IMR-90 (cell line): ENCODE data around the gene LRRFIP1. TPM values are rescaled to one million over a fixed set of nuclear protein-coding genes. Genes with fewer than 3 reads are reported as not detected.

Experiments used
- ATAC-seq: fragments of 200-7000 bp; cut with Tn5 transposase; 2 replicates; pipeline ENCODE4 v1.9.1; 2020; ENCODE audit warnings: low read depth, mild to moderate bottlenecking, moderate library complexity
- BruUV-seq: library from RNA; stranded (reverse); fragments of 400-500 nt; replicated peaks from 2 replicates; lab custom pipeline; 2021; lab: Mats Ljungman, UMichigan
- CTCF ChIA-PET: fragments of 300-600 bp; formaldehyde crosslinking; extraction: SDS; loops from one replicate; lab custom pipeline; 2021; ENCODE audit warnings: antibody characterized with exemption; lab: Yijun Ruan, JAX
- POLR2A ChIA-PET: fragments of 300-600 bp; sonication (Branson Sonifier 250); formaldehyde crosslinking; loops from one replicate; lab custom pipeline; 2022; ENCODE audit warnings: antibody characterized with exemption; ENCODE audit not compliant: unreplicated experiment; lab: Charles Lee
- DNase-seq: peaks from one replicate; pipeline ENCODE4 v3.0.0; 2013
- H2AFZ ChIP-seq: replicated peaks from 2 replicates; pipeline ENCODE3; 2013; ENCODE audit warnings: low read length, mild to moderate bottlenecking; ENCODE audit not compliant: poor library complexity
- H2AK5ac ChIP-seq: 2 replicates; pipeline ENCODE4 v1.6.1; 2013; ENCODE audit warnings: low read depth, low read length, inconsistent platforms
- H2AK9ac ChIP-seq: replicated peaks from 2 replicates; pipeline ENCODE3; 2013; ENCODE audit warnings: mild to moderate bottlenecking, low read depth, low read length, moderate library complexity; ENCODE audit not compliant: poor library complexity
- H2BK120ac ChIP-seq: 2 replicates; pipeline ENCODE4 v1.6.1; 2013; ENCODE audit warnings: low read depth, low read length, inconsistent platforms
- H2BK15ac ChIP-seq: 3 replicates; pipeline ENCODE4 v1.6.1; 2013; ENCODE audit warnings: low read depth, low read length, inconsistent platforms
- H2BK20ac ChIP-seq: 2 replicates; pipeline ENCODE4 v1.6.1; 2013; ENCODE audit warnings: low read depth, mild to moderate bottlenecking, inconsistent platforms, low read length, moderate library complexity
- H2BK5ac ChIP-seq: 2 replicates; pipeline ENCODE4 v1.6.1; 2013; ENCODE audit warnings: mild to moderate bottlenecking, low read depth, low read length, inconsistent platforms; ENCODE audit not compliant: poor library complexity, severe bottlenecking
- H3K14ac ChIP-seq: replicated peaks from 2 replicates; pipeline ENCODE4 v1.6.1; 2013; ENCODE audit warnings: low read depth, low read length, inconsistent platforms
- H3K18ac ChIP-seq: 2 replicates; pipeline ENCODE4 v1.6.1; 2013; ENCODE audit warnings: low read depth, low read length, control low read depth
- H3K23ac ChIP-seq: 2 replicates; pipeline ENCODE4 v1.6.1; 2013; ENCODE audit warnings: low read depth, low read length, inconsistent platforms
- H3K27ac ChIP-seq: 2 replicates; pipeline ENCODE4 v1.5.1; 2013; ENCODE audit warnings: mild to moderate bottlenecking, control low read depth, low read length; ENCODE audit not compliant: insufficient read depth
- H3K27me3 ChIP-seq: 2 replicates; pipeline ENCODE4 v1.6.1; 2013; ENCODE audit warnings: low read length; ENCODE audit not compliant: control insufficient read depth, insufficient read depth
- H3K36me3 ChIP-seq: 2 replicates; pipeline ENCODE4 v1.6.1; 2013; ENCODE audit warnings: low read length, mixed read lengths; ENCODE audit not compliant: control insufficient read depth, insufficient read depth
- H3K4ac ChIP-seq: 2 replicates; pipeline ENCODE4 v1.6.1; 2013; ENCODE audit warnings: low read depth, low read length, inconsistent platforms
- H3K4me1 ChIP-seq: 2 replicates; pipeline ENCODE4 v1.6.1; 2013; ENCODE audit warnings: low read length, mixed read lengths; ENCODE audit not compliant: control insufficient read depth, insufficient read depth
- H3K4me2 ChIP-seq: 2 replicates; pipeline ENCODE4 v1.6.1; 2013; ENCODE audit warnings: low read depth, mild to moderate bottlenecking, control low read depth, low read length, moderate library complexity
- H3K4me3 ChIP-seq: 2 replicates; pipeline ENCODE4 v1.5.1; 2013; ENCODE audit warnings: low read depth, mild to moderate bottlenecking, control low read depth, low read length, moderate library complexity; ENCODE audit not compliant: insufficient read depth
- H3K56ac ChIP-seq: 2 replicates; pipeline ENCODE4 v1.6.1; 2013; ENCODE audit warnings: low read length, inconsistent platforms; ENCODE audit not compliant: insufficient read depth; ENCODE audit errors: extremely low read depth
- H3K79me1 ChIP-seq, 2 experiments: 2 replicates each; pipeline ENCODE4 v1.6.1; 2013; ENCODE audit warnings: low read length in 2 of 2, inconsistent platforms in 1 of 2, low read depth in 1 of 2
- H3K9ac ChIP-seq: 2 replicates; pipeline ENCODE4 v1.6.1; 2013; ENCODE audit warnings: low read depth, low read length, control low read depth
- H3K9me1 ChIP-seq: 2 replicates; pipeline ENCODE4 v1.6.1; 2013; ENCODE audit warnings: low read length, inconsistent platforms; ENCODE audit not compliant: insufficient read depth
- H3K9me3 ChIP-seq: 2 replicates; pipeline ENCODE4 v1.6.1; 2013; ENCODE audit warnings: low read length; ENCODE audit not compliant: control insufficient read depth, insufficient read depth
- H4K20me1 ChIP-seq: 2 replicates; pipeline ENCODE4 v1.6.1; 2013; ENCODE audit warnings: low read length, inconsistent platforms; ENCODE audit not compliant: insufficient read depth
- H4K5ac ChIP-seq: 2 replicates; pipeline ENCODE4 v1.6.1; 2013; ENCODE audit warnings: mild to moderate bottlenecking, low read depth, low read length, control low read depth
- H4K8ac ChIP-seq, 2 experiments: 2 replicates each; pipeline ENCODE4 v1.6.1; 2013; ENCODE audit warnings: low read depth in 2 of 2, low read length in 2 of 2, control low read depth in 1 of 2, inconsistent platforms in 1 of 2
- H4K91ac ChIP-seq: 2 replicates; pipeline ENCODE4 v1.6.1; 2013; ENCODE audit warnings: low read depth, low read length, inconsistent platforms; ENCODE audit not compliant: insufficient read depth
- BHLHE40 ChIP-seq: fragments of 150-350 bp; IDR thresholded peaks from 2 replicates; pipeline ENCODE4 v1.6.1; 2016; ENCODE audit warnings: mild to moderate bottlenecking, low read depth, low read length
- CHD1 ChIP-seq: IDR thresholded peaks from 2 replicates; pipeline ENCODE4 v1.6.1; 2012; ENCODE audit warnings: low read depth, low read length, improper control_type of control experiment
- CTCF ChIP-seq: conservative IDR thresholded peaks from 2 replicates; pipeline ENCODE4 v1.5.1; 2012; ENCODE audit warnings: mild to moderate bottlenecking, low read depth, low read length, improper control_type of control experiment
- MXI1 ChIP-seq: IDR thresholded peaks from 2 replicates; pipeline ENCODE4 v1.6.1; 2012; ENCODE audit warnings: low read depth, mild to moderate bottlenecking, low read length, moderate library complexity, borderline replicate concordance
- RFX5 ChIP-seq: IDR thresholded peaks from 2 replicates; pipeline ENCODE4 v1.8.0; 2012; ENCODE audit warnings: low read depth, mild to moderate bottlenecking, low read length, moderate library complexity
- WGBS, 2 experiments: methylation state at CpG; one replicate each; pipeline versions ENCODE4 v1.1.5 to v1.1.7; 2013; ENCODE audit warnings: missing lambda C conversion rate in 2 of 2; ENCODE audit not compliant: insufficient read length in 1 of 2; ENCODE audit errors: extremely low coverage in 2 of 2; 5-methylcytosine and 5-hydroxymethylcytosine counted together
- dilution Hi-C: fragments of 300-500 bp; cut with HindIII; formaldehyde crosslinking; loops from one replicate; pipeline ENCODE4 v1.14.3; 2018; ENCODE audit warnings: low sequenced_read_pairs; ENCODE audit not compliant: unreplicated experiment
- in situ Hi-C: fragments of 300-500 bp; cut with MboI; formaldehyde crosslinking; loops from 3 replicates; pipeline ENCODE4 v1.14.3; 2019; ENCODE audit warnings: low sequenced_read_pairs, inconsistent platforms, mixed read lengths
- intact Hi-C: fragments of 100-400 bp; cut with micrococcal nuclease; formaldehyde crosslinking; loops from 2 replicates; pipeline ENCODE4 v1.10.0; 2022
- polyA plus RNA-seq, 3 experiments: library from polyadenylated mRNA; depleted of rRNA; stranded (reverse); fragments of >200 nt; gene quantifications; 2 replicates each; pipeline ENCODE4 v1.2.3, GENCODE V29; 2012; ENCODE audit warnings: low replicate concordance in 1 of 3
- total RNA-seq: library from RNA; depleted of rRNA; stranded (reverse); fragments of >200 nt; gene quantifications from 2 replicates; pipeline ENCODE4 v1.2.3, GENCODE V29; 2012

LRRFIP1 gene
- total and polyA plus RNA-seq, 2 of the 4 experiments (the other 2 are of a cell fraction), result 52.2 to 54.4 TPM

DNA sequence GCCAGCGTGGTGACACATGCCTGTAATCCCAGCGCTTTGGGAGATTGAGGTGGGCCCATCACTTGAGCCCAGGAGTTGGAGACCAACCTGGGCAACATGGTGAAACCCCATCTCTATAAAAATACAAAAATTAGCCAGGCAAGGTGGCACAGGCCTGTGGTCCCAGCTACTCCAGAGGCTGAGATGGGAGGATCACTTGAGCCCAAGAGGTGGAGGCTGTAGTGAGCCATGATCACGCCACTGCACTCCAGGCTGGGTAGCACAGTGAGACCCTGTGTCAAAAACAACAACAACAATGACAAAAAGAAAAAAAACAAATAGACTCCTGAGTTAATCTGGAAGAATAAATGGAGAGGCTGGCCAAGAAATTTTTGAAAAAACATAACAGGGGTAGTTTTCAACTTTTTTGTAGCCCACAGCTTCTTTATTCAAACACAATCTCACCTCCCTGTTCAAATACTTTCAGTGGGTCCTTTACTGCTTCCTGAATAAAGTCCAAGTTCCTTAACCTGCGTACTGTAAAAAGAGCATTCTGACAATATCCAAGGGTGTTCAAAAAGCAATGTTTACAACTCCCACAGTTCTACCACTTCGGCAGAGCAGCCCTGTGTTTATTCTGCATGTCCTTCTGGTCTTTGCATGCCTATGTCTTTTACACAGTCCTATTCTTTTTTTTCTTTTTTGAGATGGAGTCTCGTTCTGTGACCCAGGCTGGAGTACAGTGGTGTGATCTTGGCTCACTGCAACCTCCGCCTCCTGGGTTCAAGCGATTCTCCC, 53.5 kb downstream of the LRRFIP1 start (continued):
- TF ChIP-seq RFX5, result no peak

DNA sequence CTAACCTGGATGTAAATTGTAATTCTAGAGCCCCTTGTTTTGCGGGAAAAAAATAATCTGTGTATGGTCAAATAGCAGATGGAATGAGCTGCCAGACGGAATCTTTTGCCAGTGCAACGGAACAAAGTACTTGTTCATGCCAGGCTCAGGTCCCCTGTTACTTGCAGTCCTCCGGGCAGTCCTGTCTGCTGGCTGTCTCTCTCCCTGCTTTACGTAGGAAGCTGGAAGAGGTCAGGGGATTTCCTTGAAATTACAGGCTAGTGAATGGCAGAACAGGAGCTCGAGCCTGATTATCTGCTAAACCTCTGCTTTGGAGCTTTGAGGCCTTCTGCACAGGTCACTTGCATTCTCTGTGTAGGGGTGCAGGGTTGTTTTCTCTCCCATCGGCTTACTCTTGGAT, 54.8 kb downstream of the LRRFIP1 start:
- Histone ChIP-seq H2BK20ac (no peak overlapping the region), H4K5ac (no peak overlapping the region), H2AK5ac (peak overlapping the region; percentile 25; the same call in 1 of the 2 replicates), H4K20me1 (peaks cover 11% of the 10 kb centered on the region; the same call in 1 of the 2 replicates), H2BK5ac (no peak overlapping the region), H3K18ac (no peak overlapping the region), H3K4me1 (peaks cover 14% of the 10 kb centered on the region), H3K27me3 (no peaks in the 10 kb centered on the region), H3K56ac (no peak overlapping the region), H3K79me1 (peaks cover 29 to 83% of the 10 kb centered on the region in 2 experiments), H3K4me2 (no peak overlapping the region), H3K9me1 (peaks cover 21% of the 10 kb centered on the region), H3K4me3 (no peak overlapping the region), H3K14ac (no peak overlapping the region), H3K23ac (no peak overlapping the region), H3K9ac (no peak overlapping the region), H3K36me3 (peaks cover 2% of the 10 kb centered on the region; the same call in 1 of the 2 replicates), H3K9me3 (no peaks in the 10 kb centered on the region), H2AFZ (no peak overlapping the region), H2BK15ac (no peak overlapping the region), H4K8ac (no peak overlapping the region), H3K4ac (no peak overlapping the region), H4K91ac (no peak overlapping the region), H2BK120ac (no peak overlapping the region), H2AK9ac (no peak overlapping the region), H3K27ac (no peak overlapping the region)
- ATAC-seq (no peak), DNase-seq (no peak)
- in situ Hi-C loops, result no loop called here
- no TSS peak for BruUV-seq
- intact Hi-C loops, result no loop called here
- dilution Hi-C loops, result no loop called here
- ChIA-PET CTCF (no interaction called here), POLR2A (no interaction called here)
- no peak for TF ChIP-seq MXI1
- no peak for TF ChIP-seq CHD1
- no peak for TF ChIP-seq BHLHE40
- no peak for TF ChIP-seq CTCF
- TF ChIP-seq RFX5, result no peak
- WGBS, 2 experiments, result 100% methylated on average over 2 of the region's 7 CpGs; no CpG with 5 or more reads in 1 of the 2 experiments
